ENCODE data around the gene SS18L1.

The SS18L1 gene

GRCh38 chr20:62216636-62217566 lies 73.3 kb downstream of the SS18L1 start:
- no peak for DNase-seq

- no peak for DNase-seq
Observed at GRCh38 chr20:62217913-62218773, 74.6 kb downstream of the SS18L1 start.

GRCh38 chr20:62219101-62219991 lies 75.8 kb downstream of the SS18L1 start:
- no peak for DNase-seq

GRCh38 chr20:62219992-62220665 lies 76.6 kb downstream of the SS18L1 start, which contains the start of gene HRH3:
TSS of gene HRH3 (minus strand) at chr20:62220278. CDS start at chr20:62219970, 308 bp downstream.
- DNase-seq, result peak; percentile 13 to 52

- no peak for DNase-seq
Observed at GRCh38 chr20:62220666-62221568, 77.3 kb downstream of the SS18L1 start.

GRCh38 chr20:62222266-62222850 lies 78.8 kb downstream of the SS18L1 start:
- DNase-seq, result no peak

GRCh38 chr20:62222972-62223371 lies 79.4 kb downstream of the SS18L1 start:
- DNase-seq, result no peak

GRCh38 chr20:62223571-62223970 lies 80.0 kb downstream of the SS18L1 start:
- no peak for DNase-seq

- DNase-seq, result no peak
Observed at GRCh38 chr20:62224113-62224855, 80.7 kb downstream of the SS18L1 start.

- no peak for DNase-seq
Observed at GRCh38 chr20:62225026-62225425, 81.5 kb downstream of the SS18L1 start.

GRCh38 chr20:62225820-62226635 lies 82.5 kb downstream of the SS18L1 start:
- DNase-seq, result no peak

- DNase-seq, result no peak
Observed at GRCh38 chr20:62226707-62227590, 83.4 kb downstream of the SS18L1 start.

GRCh38 chr20:62227591-62227976 lies 84.0 kb downstream of the SS18L1 start:
- no peak for DNase-seq

- no peak for DNase-seq
Observed at GRCh38 chr20:62227977-62228958, 84.7 kb downstream of the SS18L1 start.

- DNase-seq, result no peak
Observed at GRCh38 chr20:62228982-62229545, 85.5 kb downstream of the SS18L1 start.

GRCh38 chr20:62229667-62230066 lies 86.1 kb downstream of the SS18L1 start:
- no peak for DNase-seq

All from stimulated activated CD4-positive, alpha-beta T cell treated with anti-CD3 and anti-CD28 coated beads, Interleukin-4, amount 100 ng/mL, for 4 hours (primary cell).